ENCODE data around the gene EP400. TPM values are rescaled to one million over a fixed set of nuclear protein-coding genes. Genes with fewer than 3 reads are reported as not detected.

Gene EP400
- total and polyA plus RNA-seq, 2 of the 13 experiments (the other 11 are each of a cell fraction or from before 2014, with no cell fraction given) = 4.9 to 5.0 TPM

GRCh38 chr12:131928711-131929580 lies 20.8 kb upstream of the EP400 start, which contains the start of gene PUS1 (continued):
- no peak for TF ChIP-seq ZNF841 (CRISPR knock-in tag; IDR thresholded peaks at IDR 0.05; ENCODE audit: borderline replicate concordance)
- TF ChIP-seq HIVEP1 (CRISPR knock-in tag; IDR thresholded peaks at IDR 0.05) = peak; percentile 85; the same call in 1 of the 2 replicates
- TF ChIP-seq ZNF740 (CRISPR knock-in tag; IDR thresholded peaks at IDR 0.05) = peak; percentile 71; the same call in 1 of the 2 replicates
- no peak for TF ChIP-seq PRPF4 (IDR thresholded peaks at IDR 0.05; ENCODE audit: low read depth, low read length, poor library complexity, severe bottlenecking)
- TF ChIP-seq ZC3H13 (CRISPR knock-in tag; IDR thresholded peaks at IDR 0.05) = no peak; the same call in 1 of the 2 replicates
- TF ChIP-seq NFKBIZ (CRISPR knock-in tag; IDR thresholded peaks at IDR 0.05) = peak; percentile 75; the same call in 1 of the 2 replicates
- peak; percentile 60 for TF ChIP-seq SPEN (CRISPR knock-in tag; IDR thresholded peaks at IDR 0.05; ENCODE audit: low read depth)
- no peak for TF ChIP-seq HES4 (CRISPR knock-in tag; IDR thresholded peaks at IDR 0.05; ENCODE audit: borderline replicate concordance)
- TF ChIP-seq POLR2G (IDR thresholded peaks at IDR 0.05; ENCODE audit: low read depth, low read length) = peak; percentile 90
- TF ChIP-seq MED1 (CRISPR knock-in tag; IDR thresholded peaks at IDR 0.05) = peak; percentile 60
- no peak for TF ChIP-seq GLI4 (CRISPR knock-in tag; IDR thresholded peaks at IDR 0.05; ENCODE audit: borderline replicate concordance)
- TF ChIP-seq ZBTB40 (IDR thresholded peaks at IDR 0.05) = no peak
- 0 out of 2 replicates have a peak, but pooled peaks have one; percentile 24 for TF ChIP-seq ZBTB40 (CRISPR knock-in tag; IDR thresholded peaks at IDR 0.05)
- TF ChIP-seq ZNF605 (CRISPR knock-in tag; IDR thresholded peaks at IDR 0.05) = 0 out of 2 replicates have a peak, but pooled peaks have one; percentile 34
- peak; percentile 79; the same call in 1 of the 2 replicates for TF ChIP-seq ZNF691 (CRISPR knock-in tag; IDR thresholded peaks at IDR 0.05; ENCODE audit: borderline replicate concordance, low read depth)
- no peak for TF ChIP-seq DBP (CRISPR knock-in tag; IDR thresholded peaks at IDR 0.05; ENCODE audit: not compliant biosample characterization)
- TF ChIP-seq TBL1XR1 (IDR thresholded peaks at IDR 0.05; ENCODE audit: borderline replicate concordance, low read length, partially characterized antibody) = no peak
